Smooth muscle cell (in vitro differentiated cells): ENCODE measurements around the gene KCNH2. TPM values are rescaled to one million over a fixed set of nuclear protein-coding genes. Genes with fewer than 3 reads are reported as not detected.

ENCODE experiments used
- DNase-seq: peaks from one replicate; lab custom pipeline; 2025; ENCODE audit not compliant: unreplicated experiment; lab: John Stamatoyannopoulos, UW
- H2AFZ ChIP-seq: fragments of 200-600 bp; sonication (generic); 2 replicates; pipeline ENCODE4 v1.6.0; 2016; ENCODE audit warnings: antibody characterized with exemption, low read depth, mild to moderate bottlenecking
- H3F3A ChIP-seq: fragments of 200-600 bp; sonication (generic); 2 replicates; pipeline ENCODE4 v1.6.0; 2017; ENCODE audit warnings: antibody characterized with exemption, low read depth
- H3K27ac ChIP-seq: fragments of 200-600 bp; sonication (generic); 2 replicates; pipeline ENCODE4 v1.5.1; 2016; ENCODE audit warnings: low read depth, mild to moderate bottlenecking
- H3K27me3 ChIP-seq: fragments of 200-600 bp; sonication (generic); 2 replicates; pipeline ENCODE4 v1.6.1; 2016; ENCODE audit warnings: low read depth, mild to moderate bottlenecking
- H3K36me3 ChIP-seq: fragments of 200-600 bp; sonication (generic); 2 replicates; pipeline ENCODE4 v1.5.1; 2016; ENCODE audit warnings: low read depth
- H3K4me1 ChIP-seq: fragments of 200-600 bp; sonication (generic); 2 replicates; pipeline ENCODE4 v1.5.1; 2016; ENCODE audit warnings: low read depth
- H3K4me2 ChIP-seq: fragments of 200-600 bp; sonication (generic); 2 replicates; pipeline ENCODE4 v1.6.0; 2016; ENCODE audit warnings: mild to moderate bottlenecking
- H3K4me3 ChIP-seq: fragments of 200-600 bp; sonication (generic); 2 replicates; pipeline ENCODE4 v1.5.1; 2016; ENCODE audit warnings: mild to moderate bottlenecking
- H3K79me2 ChIP-seq: fragments of 200-600 bp; sonication (generic); 2 replicates; pipeline ENCODE4 v1.6.0; 2016; ENCODE audit warnings: low read depth, mild to moderate bottlenecking
- H3K9ac ChIP-seq: fragments of 200-600 bp; sonication (generic); 2 replicates; pipeline ENCODE4 v1.6.0; 2016; ENCODE audit warnings: low read depth
- H3K9me3 ChIP-seq: fragments of 200-600 bp; sonication (generic); replicated peaks from 2 replicates; pipeline ENCODE4 v1.5.1; 2016; ENCODE audit warnings: low read depth
- H4K20me1 ChIP-seq: fragments of 200-600 bp; sonication (generic); 2 replicates; pipeline ENCODE4 v1.6.0; 2016; ENCODE audit warnings: low read depth
- CTCF ChIP-seq: fragments of 200-600 bp; sonication (generic); IDR thresholded peaks from 2 replicates; pipeline ENCODE4 v1.5.1; 2017; ENCODE audit warnings: borderline replicate concordance, mild to moderate bottlenecking, antibody characterized with exemption; ENCODE audit not compliant: insufficient read depth, poor library complexity, severe bottlenecking
- WGBS: methylation state at CpG from one replicate; pipeline ENCODE4 v1.1.7; 2016; ENCODE audit warnings: low lambda C conversion rate; 5-methylcytosine and 5-hydroxymethylcytosine counted together
- polyA plus RNA-seq: library from polyadenylated mRNA; unstranded; fragments of >200 nt; fragmentation: Nextera tagmentation; extraction: Ambion mirVana; gene quantifications from 2 replicates; pipeline ENCODE4 v1.2.1, GENCODE V29; 2016
- total RNA-seq: library from RNA; depleted of rRNA; stranded (reverse); fragments of >200 nt; gene quantifications from 2 replicates; pipeline ENCODE4 v1.2.3, GENCODE V29; 2014

Gene KCNH2
- total and polyA plus RNA-seq, 2 experiments from 2014 or later: 12.9 to 37.7 TPM

- H3K27me3 ChIP-seq: no peaks in the 10 kb centered on the region
- peak within 1 kb of the TSS; percentile 86 for H3K27ac ChIP-seq
- H3K4me1 ChIP-seq: peaks cover 33% of the 10 kb centered on the region
- H3K79me2 ChIP-seq: peaks cover 4% of the 10 kb centered on the region
- DNase-seq: no peak
- H2AFZ ChIP-seq: no peak within 1 kb of the TSS
- H3F3A ChIP-seq: no peaks in the 10 kb centered on the region
- H3K4me3 ChIP-seq: no peak within 1 kb of the TSS
- H3K36me3 ChIP-seq: no peaks in the 10 kb centered on the region
- H3K9ac ChIP-seq: no peak within 1 kb of the TSS
- no peaks in the 10 kb centered on the region for H4K20me1 ChIP-seq
- TF ChIP-seq CTCF: no peak
- WGBS: 79% methylated on average over 4 of the region's 4 CpGs
- H3K4me2 ChIP-seq: no peak within 1 kb of the TSS
- H3K9me3 ChIP-seq: no peaks in the 10 kb centered on the region
Observed at GRCh38 chr7:151024435-151025056, 46.4 kb upstream of the KCNH2 start, which contains the start of gene ATG9B. Gene ATG9B (minus strand): TSS chr7:151024494. CDS start chr7:151024423, 71 bp downstream.

GRCh38 chr7:151023232-151023631 lies 45.1 kb upstream of the KCNH2 start:
- WGBS: 95% methylated on average over 8 of the region's 10 CpGs
- no peak for DNase-seq
- Histone ChIP-seq H3K9ac (no peak overlapping the region), H3K79me2 (no peaks in the 10 kb centered on the region), H4K20me1 (no peaks in the 10 kb centered on the region), H3K4me2 (no peak overlapping the region), H3K27me3 (no peaks in the 10 kb centered on the region), H3K27ac (no peak overlapping the region), H3K4me1 (peaks cover 34% of the 10 kb centered on the region), H2AFZ (no peak overlapping the region), H3K4me3 (no peak overlapping the region), H3F3A (no peaks in the 10 kb centered on the region), H3K9me3 (no peaks in the 10 kb centered on the region), H3K36me3 (no peaks in the 10 kb centered on the region)
- TF ChIP-seq CTCF: no peak

GRCh38 chr7:151020231-151020630 lies 42.1 kb upstream of the KCNH2 start:
- Histone ChIP-seq H3K4me3 (no peak overlapping the region), H3F3A (no peaks in the 10 kb centered on the region), H3K27ac (no peak overlapping the region), H3K4me2 (peak overlapping the region; percentile 61), H3K79me2 (no peaks in the 10 kb centered on the region), H3K4me1 (peaks cover 19% of the 10 kb centered on the region), H3K9ac (no peak overlapping the region), H4K20me1 (no peaks in the 10 kb centered on the region), H3K27me3 (no peaks in the 10 kb centered on the region), H3K9me3 (no peaks in the 10 kb centered on the region), H2AFZ (peak overlapping the region; percentile 66), H3K36me3 (no peaks in the 10 kb centered on the region)
- no peak for TF ChIP-seq CTCF
- 18% methylated on average over 7 of the region's 7 CpGs for WGBS
- DNase-seq: no peak

GRCh38 chr7:151019130-151019447 lies 41.0 kb upstream of the KCNH2 start:
- H3K4me2 ChIP-seq: peak overlapping the region; percentile 87
- peak overlapping the region; percentile 45 for H3K4me3 ChIP-seq
- DNase-seq: no peak
- no peaks in the 10 kb centered on the region for H3F3A ChIP-seq
- no peaks in the 10 kb centered on the region for H3K36me3 ChIP-seq
- H3K4me1 ChIP-seq: peaks cover 19% of the 10 kb centered on the region
- H3K27me3 ChIP-seq: no peaks in the 10 kb centered on the region
- no peaks in the 10 kb centered on the region for H3K9me3 ChIP-seq
- no peak overlapping the region for H3K9ac ChIP-seq
- H4K20me1 ChIP-seq: no peaks in the 10 kb centered on the region
- no peaks in the 10 kb centered on the region for H3K79me2 ChIP-seq
- 61% methylated on average over 19 of the region's 20 CpGs for WGBS
- H2AFZ ChIP-seq: peak overlapping the region; percentile 49
- no peak overlapping the region for H3K27ac ChIP-seq
- TF ChIP-seq CTCF: no peak
